ENCODE measurements around the gene LRCH1. TPM values are rescaled to one million over a fixed set of nuclear protein-coding genes. Genes with fewer than 3 reads are reported as not detected.

The LRCH1 gene, protein sequence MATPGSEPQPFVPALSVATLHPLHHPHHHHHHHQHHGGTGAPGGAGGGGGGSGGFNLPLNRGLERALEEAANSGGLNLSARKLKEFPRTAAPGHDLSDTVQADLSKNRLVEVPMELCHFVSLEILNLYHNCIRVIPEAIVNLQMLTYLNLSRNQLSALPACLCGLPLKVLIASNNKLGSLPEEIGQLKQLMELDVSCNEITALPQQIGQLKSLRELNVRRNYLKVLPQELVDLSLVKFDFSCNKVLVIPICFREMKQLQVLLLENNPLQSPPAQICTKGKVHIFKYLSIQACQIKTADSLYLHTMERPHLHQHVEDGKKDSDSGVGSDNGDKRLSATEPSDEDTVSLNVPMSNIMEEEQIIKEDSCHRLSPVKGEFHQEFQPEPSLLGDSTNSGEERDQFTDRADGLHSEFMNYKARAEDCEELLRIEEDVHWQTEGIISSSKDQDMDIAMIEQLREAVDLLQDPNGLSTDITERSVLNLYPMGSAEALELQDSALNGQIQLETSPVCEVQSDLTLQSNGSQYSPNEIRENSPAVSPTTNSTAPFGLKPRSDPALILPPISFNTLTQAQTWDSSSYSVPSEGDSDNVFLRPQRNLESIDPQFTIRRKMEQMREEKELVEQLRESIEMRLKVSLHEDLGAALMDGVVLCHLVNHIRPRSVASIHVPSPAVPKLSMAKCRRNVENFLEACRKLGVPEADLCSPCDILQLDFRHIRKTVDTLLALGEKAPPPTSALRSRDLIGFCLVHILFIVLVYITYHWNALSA
- polyA plus RNA-seq (2011; rRNA removed), result 8.3 and 13.2 TPM in 2 replicates
- polyA minus RNA-seq (2011; rRNA and poly(A)+ RNA removed), result 11.7 and 12.8 TPM in 2 replicates

DNA sequence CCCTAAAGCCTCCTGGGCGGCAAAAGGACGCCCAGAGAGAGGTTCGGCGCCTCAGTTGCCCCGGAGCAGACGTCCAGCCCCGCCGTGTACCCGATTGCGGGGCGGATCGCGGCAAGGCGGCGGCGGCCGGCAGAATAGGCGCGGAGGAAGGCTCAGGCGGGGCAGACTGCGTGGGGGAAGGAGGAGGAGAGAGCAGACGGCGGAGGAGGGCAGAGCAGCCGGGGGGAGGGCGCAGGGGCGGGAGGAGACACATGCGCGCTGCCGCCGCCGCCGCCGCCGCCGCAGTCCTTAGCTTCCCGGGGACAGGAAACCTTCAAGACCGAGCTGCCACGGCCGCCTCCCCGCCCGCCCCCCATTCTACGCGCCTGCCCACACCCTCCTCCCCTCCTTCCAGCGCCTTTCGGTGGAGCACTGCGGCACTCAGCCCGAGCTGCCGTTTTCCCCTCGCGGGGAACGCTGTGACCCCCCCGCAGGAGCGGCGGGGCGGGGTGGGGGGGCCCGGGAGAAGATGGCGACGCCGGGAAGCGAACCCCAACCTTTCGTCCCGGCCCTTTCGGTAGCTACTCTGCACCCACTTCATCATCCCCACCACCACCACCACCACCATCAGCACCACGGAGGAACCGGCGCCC lies at the start of gene LRCH1:
Gene LRCH1, plus strand, starts transcription at position 282 of the 632 bp plus-strand sequence. Its CDS starts 227 bp downstream, at position 509.
- POLR2A ChIA-PET, result no interaction called here
- DNase-seq (ENCODE audit: low read depth), result no peak
- CTCF ChIA-PET, result interaction anchor here (1.1 to 3.2 kb wide), 5 partner anchors 18 to 178 kb away, joined by 4 to 66 read pairs (median 6); no protein-coding TSS in a partner anchor
- H3K36me3 ChIP-seq (ENCODE audit: control insufficient read depth, insufficient read depth, low read length), result no peaks in the 10 kb centered on the region
- H3K27me3 ChIP-seq (ENCODE audit: control insufficient read depth, insufficient read depth, low read length), result no peaks in the 10 kb centered on the region
- peak within 1 kb of the TSS; percentile 100 for H3K4me3 ChIP-seq (ENCODE audit: low read depth, low read length)
- TF ChIP-seq, protein P1, sequence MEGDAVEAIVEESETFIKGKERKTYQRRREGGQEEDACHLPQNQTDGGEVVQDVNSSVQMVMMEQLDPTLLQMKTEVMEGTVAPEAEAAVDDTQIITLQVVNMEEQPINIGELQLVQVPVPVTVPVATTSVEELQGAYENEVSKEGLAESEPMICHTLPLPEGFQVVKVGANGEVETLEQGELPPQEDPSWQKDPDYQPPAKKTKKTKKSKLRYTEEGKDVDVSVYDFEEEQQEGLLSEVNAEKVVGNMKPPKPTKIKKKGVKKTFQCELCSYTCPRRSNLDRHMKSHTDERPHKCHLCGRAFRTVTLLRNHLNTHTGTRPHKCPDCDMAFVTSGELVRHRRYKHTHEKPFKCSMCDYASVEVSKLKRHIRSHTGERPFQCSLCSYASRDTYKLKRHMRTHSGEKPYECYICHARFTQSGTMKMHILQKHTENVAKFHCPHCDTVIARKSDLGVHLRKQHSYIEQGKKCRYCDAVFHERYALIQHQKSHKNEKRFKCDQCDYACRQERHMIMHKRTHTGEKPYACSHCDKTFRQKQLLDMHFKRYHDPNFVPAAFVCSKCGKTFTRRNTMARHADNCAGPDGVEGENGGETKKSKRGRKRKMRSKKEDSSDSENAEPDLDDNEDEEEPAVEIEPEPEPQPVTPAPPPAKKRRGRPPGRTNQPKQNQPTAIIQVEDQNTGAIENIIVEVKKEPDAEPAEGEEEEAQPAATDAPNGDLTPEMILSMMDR (IDR thresholded peaks at IDR 0.05; ENCODE audit: insufficient read depth, low read depth, low read length), result no peak

DNA sequence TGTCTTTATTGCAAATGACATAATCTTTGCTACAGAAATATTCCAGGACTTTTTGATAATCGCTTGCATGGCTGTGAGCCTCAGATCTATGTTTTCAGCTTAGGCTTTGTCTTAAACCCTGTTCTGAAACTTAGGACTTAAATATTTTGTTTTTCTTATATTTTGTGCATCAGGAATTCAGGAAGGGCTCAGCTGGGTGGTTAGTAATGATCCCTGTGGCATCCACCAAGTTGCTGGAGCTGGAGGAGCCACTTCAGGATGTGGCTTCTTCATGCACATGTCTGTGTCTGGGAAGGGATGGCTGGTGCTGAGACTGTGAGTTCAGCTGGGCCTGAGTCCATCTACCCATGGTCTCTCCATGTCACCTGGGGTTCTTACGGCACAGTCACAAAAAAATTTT lies 48.9 kb upstream of the LRCH1 start:
- TF ChIP-seq, protein P1 (IDR thresholded peaks at IDR 0.05; ENCODE audit: insufficient read depth, low read depth, low read length), result no peak
- ChIA-PET CTCF (no interaction called here), POLR2A (no interaction called here)

DNA sequence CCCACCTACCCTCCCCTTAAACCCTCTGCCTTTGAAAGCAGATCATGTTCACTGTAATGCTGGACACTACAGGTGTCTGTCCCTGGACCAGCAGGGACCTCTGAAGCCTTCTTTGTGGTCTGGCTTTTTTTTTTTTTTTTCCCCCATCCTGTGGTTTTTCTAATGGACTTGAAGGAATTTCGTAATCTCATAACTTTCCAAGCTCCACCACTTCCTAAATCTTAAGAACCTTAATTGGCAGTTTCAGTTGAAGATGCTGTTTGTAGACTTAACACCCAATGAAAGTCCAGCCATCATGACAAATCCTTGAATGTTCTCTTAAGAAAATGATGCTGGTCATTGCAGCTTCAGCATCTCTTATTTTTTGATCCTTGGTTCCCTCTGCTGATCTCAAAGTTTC lies 45.0 kb upstream of the LRCH1 start:
- TF ChIP-seq, protein P1 (IDR thresholded peaks at IDR 0.05; ENCODE audit: insufficient read depth, low read depth, low read length), result no peak
- POLR2A ChIA-PET, result no interaction called here
- DNase-seq (ENCODE audit: low read depth), result no peak
- Histone ChIP-seq H3K4me3 (ENCODE audit: low read depth, low read length) (no peak overlapping the region), H3K36me3 (ENCODE audit: control insufficient read depth, insufficient read depth, low read length) (no peaks in the 10 kb centered on the region), H3K27me3 (ENCODE audit: control insufficient read depth, insufficient read depth, low read length) (no peaks in the 10 kb centered on the region; the same call in 1 of the 2 replicates)
- CTCF ChIA-PET, result no interaction called here

More for the DNA sequence above, 48.9 kb upstream of the LRCH1 start:
- no peak for DNase-seq (ENCODE audit: low read depth)
- no peaks in the 10 kb centered on the region for H3K27me3 ChIP-seq (ENCODE audit: control insufficient read depth, insufficient read depth, low read length)
- H3K4me3 ChIP-seq (ENCODE audit: low read depth, low read length), result no peak overlapping the region
- no peaks in the 10 kb centered on the region for H3K36me3 ChIP-seq (ENCODE audit: control insufficient read depth, insufficient read depth, low read length)

DNA sequence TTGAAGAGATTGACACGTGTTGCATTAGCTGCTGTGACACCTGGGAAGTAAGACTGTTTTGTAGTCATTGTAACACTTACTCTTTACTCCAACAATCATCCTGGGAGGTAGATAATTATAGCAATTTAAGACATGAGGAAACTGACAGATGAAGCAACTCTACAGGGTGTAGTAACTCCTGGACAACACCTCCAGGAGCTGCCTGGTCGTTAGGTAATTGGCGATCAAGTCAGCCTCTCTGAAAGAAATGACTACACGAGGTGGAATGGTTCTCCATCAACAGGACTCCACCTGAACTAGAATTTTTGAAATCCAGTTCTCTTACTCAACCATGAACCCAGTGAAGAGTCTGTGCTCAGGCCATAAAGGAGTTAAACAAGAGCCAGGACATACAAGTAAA lies 43.0 kb upstream of the LRCH1 start:
- no peaks in the 10 kb centered on the region for H3K36me3 ChIP-seq (ENCODE audit: control insufficient read depth, insufficient read depth, low read length)
- no peaks in the 10 kb centered on the region; the same call in 1 of the 2 replicates for H3K27me3 ChIP-seq (ENCODE audit: control insufficient read depth, insufficient read depth, low read length)
- no peak for DNase-seq (ENCODE audit: low read depth)
- POLR2A ChIA-PET, result no interaction called here
- no peak overlapping the region for H3K4me3 ChIP-seq (ENCODE audit: low read depth, low read length)
- TF ChIP-seq, protein P1 (IDR thresholded peaks at IDR 0.05; ENCODE audit: insufficient read depth, low read depth, low read length), result no peak
- CTCF ChIA-PET, result interaction anchor here (1.1 to 1.4 kb wide), 2 partner anchors 10 to 39 kb away, joined by 3 read pairs; no protein-coding TSS in a partner anchor

All from BJ (cell line).